ENCODE data around the gene TVP23B. TPM values are rescaled to one million over a fixed set of nuclear protein-coding genes. Genes with fewer than 3 reads are reported as not detected.
A peak's percentile ranks its signal among the peaks of the same experiment; 100 is the strongest.
"Not testable (repeated sequence)": the region's sequence is repeated elsewhere in the genome, so short reads cannot be mapped to it uniquely, and the experiment has no call there.

TVP23B gene
- total RNA-seq, 2 donors from 2014 or later, result 30.0 to 30.8 TPM

- H3K27me3 Mint-ChIP-seq; H3K9me3 Mint-ChIP-seq; H3K27ac Mint-ChIP-seq; H3K36me3 Mint-ChIP-seq (ENCODE audit: low read depth); ATAC-seq (replicated peaks); H3K4me1 Mint-ChIP-seq; H3K4me3 Mint-ChIP-seq: not testable (repeated sequence)
These were observed 20.8 kb upstream of the TVP23B start for GRCh38 chr17:18760221-18760620.

- H3K9me3 Mint-ChIP-seq, result not testable (repeated sequence)
These were observed 10.4 kb upstream of the TVP23B start for GRCh38 chr17:18770572-18770971.

GRCh38 chr17:18771066-18771465 lies 9.9 kb upstream of the TVP23B start:
- not testable (repeated sequence) for ATAC-seq (replicated peaks); H3K36me3 Mint-ChIP-seq (ENCODE audit: low read depth); H3K4me1 Mint-ChIP-seq; H3K9me3 Mint-ChIP-seq; H3K27me3 Mint-ChIP-seq; H3K4me3 Mint-ChIP-seq; H3K27ac Mint-ChIP-seq

More at GRCh38 chr17:18770572-18770971, 10.4 kb upstream of the TVP23B start:
- H3K4me3 Mint-ChIP-seq; H3K4me1 Mint-ChIP-seq; H3K27ac Mint-ChIP-seq; H3K36me3 Mint-ChIP-seq (ENCODE audit: low read depth); H3K27me3 Mint-ChIP-seq; ATAC-seq (replicated peaks): not testable (repeated sequence)

- Mint-ChIP-seq H3K4me3 (no peak overlapping the region), H3K9me3 (no peaks in the 10 kb centered on the region), H3K27ac (no peak overlapping the region), H3K36me3 (ENCODE audit: low read depth) (no peaks in the 10 kb centered on the region), H3K4me1 (no peaks in the 10 kb centered on the region), H3K27me3 (peaks cover 4% of the 10 kb centered on the region)
- no peak for ATAC-seq (replicated peaks)
These were observed 8.5 kb upstream of the TVP23B start for GRCh38 chr17:18772471-18772870.

GRCh38 chr17:18781805-18782204 lies 822 bp downstream of the TVP23B start:
- not testable (repeated sequence) for H3K9me3 Mint-ChIP-seq, H3K27ac Mint-ChIP-seq, H3K27me3 Mint-ChIP-seq
- Mint-ChIP-seq H3K4me1 (peaks cover 16% of the 10 kb centered on the region), H3K4me3 (peak overlapping the region; percentile 42), H3K36me3 (ENCODE audit: low read depth) (peaks cover 17% of the 10 kb centered on the region)
- peak; percentile 19 for ATAC-seq (replicated peaks)

GRCh38 chr17:18785933-18786332 lies 5.0 kb downstream of the TVP23B start:
- not testable (repeated sequence) for H3K4me3 Mint-ChIP-seq; H3K27me3 Mint-ChIP-seq; ATAC-seq (replicated peaks); H3K27ac Mint-ChIP-seq; H3K9me3 Mint-ChIP-seq
- Mint-ChIP-seq H3K36me3 (ENCODE audit: low read depth) (peaks cover 51% of the 10 kb centered on the region), H3K4me1 (peaks cover 26% of the 10 kb centered on the region)

- not testable (repeated sequence) for H3K9me3 Mint-ChIP-seq; H3K27me3 Mint-ChIP-seq; H3K27ac Mint-ChIP-seq; H3K4me3 Mint-ChIP-seq; ATAC-seq (replicated peaks)
- H3K4me1 Mint-ChIP-seq, result peaks cover 26% of the 10 kb centered on the region
- H3K36me3 Mint-ChIP-seq (ENCODE audit: low read depth), result peaks cover 58% of the 10 kb centered on the region
These were observed 5.9 kb downstream of the TVP23B start for GRCh38 chr17:18786890-18787289.

- ATAC-seq (replicated peaks), result peak; percentile 42
- H3K27me3 Mint-ChIP-seq, H3K4me3 Mint-ChIP-seq, H3K9me3 Mint-ChIP-seq, H3K27ac Mint-ChIP-seq: not testable (repeated sequence)
- Mint-ChIP-seq H3K4me1 (peaks cover 10% of the 10 kb centered on the region), H3K36me3 (ENCODE audit: low read depth) (peaks cover 78% of the 10 kb centered on the region)
These were observed 10.4 kb downstream of the TVP23B start for GRCh38 chr17:18791402-18791801.

- H3K4me3 Mint-ChIP-seq; H3K27ac Mint-ChIP-seq; ATAC-seq (replicated peaks); H3K27me3 Mint-ChIP-seq; H3K9me3 Mint-ChIP-seq; H3K4me1 Mint-ChIP-seq: not testable (repeated sequence)
- H3K36me3 Mint-ChIP-seq (ENCODE audit: low read depth), result peaks cover 81% of the 10 kb centered on the region
These were observed 13.9 kb downstream of the TVP23B start for GRCh38 chr17:18794841-18795240.

- not testable (repeated sequence) for ATAC-seq (replicated peaks); H3K27me3 Mint-ChIP-seq; H3K4me3 Mint-ChIP-seq; H3K9me3 Mint-ChIP-seq; H3K4me1 Mint-ChIP-seq; H3K27ac Mint-ChIP-seq
- peaks cover 84% of the 10 kb centered on the region for H3K36me3 Mint-ChIP-seq (ENCODE audit: low read depth)
These were observed 15.9 kb downstream of the TVP23B start for GRCh38 chr17:18796887-18797286.

GRCh38 chr17:18803458-18804245 lies 22.7 kb downstream of the TVP23B start:
- H3K27ac Mint-ChIP-seq; ATAC-seq (replicated peaks); H3K4me1 Mint-ChIP-seq; H3K9me3 Mint-ChIP-seq; H3K4me3 Mint-ChIP-seq; H3K27me3 Mint-ChIP-seq: not testable (repeated sequence)
- peaks cover 73% of the 10 kb centered on the region for H3K36me3 Mint-ChIP-seq (ENCODE audit: low read depth)

GRCh38 chr17:18815924-18816323 lies 34.9 kb downstream of the TVP23B start:
- H3K27me3 Mint-ChIP-seq; H3K36me3 Mint-ChIP-seq (ENCODE audit: low read depth); H3K4me1 Mint-ChIP-seq; H3K27ac Mint-ChIP-seq; ATAC-seq (replicated peaks); H3K9me3 Mint-ChIP-seq; H3K4me3 Mint-ChIP-seq: not testable (repeated sequence)

GRCh38 chr17:18816489-18817371 lies 35.7 kb downstream of the TVP23B start:
- ATAC-seq (replicated peaks), result peak; percentile 57
- H3K4me3 Mint-ChIP-seq; H3K27me3 Mint-ChIP-seq; H3K9me3 Mint-ChIP-seq; H3K27ac Mint-ChIP-seq; H3K36me3 Mint-ChIP-seq (ENCODE audit: low read depth); H3K4me1 Mint-ChIP-seq: not testable (repeated sequence)

- H3K27me3 Mint-ChIP-seq; H3K4me1 Mint-ChIP-seq; ATAC-seq (replicated peaks); H3K4me3 Mint-ChIP-seq; H3K9me3 Mint-ChIP-seq; H3K27ac Mint-ChIP-seq; H3K36me3 Mint-ChIP-seq (ENCODE audit: low read depth): not testable (repeated sequence)
These were observed 40.4 kb downstream of the TVP23B start for GRCh38 chr17:18821430-18821829.

GRCh38 chr17:18827613-18828012 lies 46.6 kb downstream of the TVP23B start:
- H3K4me1 Mint-ChIP-seq, result not testable (repeated sequence)

More at GRCh38 chr17:18827613-18828012, 46.6 kb downstream of the TVP23B start:
- not testable (repeated sequence) for H3K9me3 Mint-ChIP-seq; H3K4me3 Mint-ChIP-seq; H3K27ac Mint-ChIP-seq; ATAC-seq (replicated peaks); H3K36me3 Mint-ChIP-seq (ENCODE audit: low read depth); H3K27me3 Mint-ChIP-seq

Measured in activated T-helper 17 cell treated with anti-CD3 and anti-CD28 coated beads, Interleukin-2, amount 50 U/mL, for 72 hours (primary cell).